ENCODE measurements around the gene MXRA8.
A peak's percentile ranks its signal among the peaks of the same experiment; 100 is the strongest.

The MXRA8 gene

DNA sequence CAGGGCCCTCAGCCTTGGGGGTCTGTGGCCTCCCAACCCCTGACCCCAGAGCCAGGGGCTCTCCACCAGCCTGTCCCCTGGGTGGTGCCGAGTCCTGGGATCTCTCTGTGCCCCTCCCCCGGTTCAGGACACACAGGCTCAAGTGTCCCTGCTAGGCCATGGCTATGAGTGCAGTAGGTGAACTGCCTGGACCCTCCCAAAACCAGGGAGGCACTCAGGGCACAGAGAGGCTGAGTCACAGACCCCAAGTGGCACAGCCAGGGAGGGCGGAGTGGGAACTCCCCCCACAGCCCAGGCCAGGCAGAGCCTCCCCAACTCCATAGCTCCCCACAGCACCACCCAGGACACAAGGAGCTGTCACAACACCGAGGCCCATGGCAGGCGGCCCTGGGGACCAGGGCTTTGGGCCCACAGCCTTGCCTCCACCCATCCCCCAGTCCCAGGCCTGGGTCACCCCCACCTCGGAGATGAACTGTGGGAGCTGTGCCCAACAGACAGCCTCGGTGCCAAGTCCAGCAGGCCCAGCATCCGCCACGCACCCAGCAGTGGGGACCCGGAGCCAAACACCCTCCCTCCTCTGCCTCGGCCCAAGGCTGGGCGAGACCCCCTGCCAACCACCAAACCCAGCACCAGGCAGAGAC, 12.4 kb downstream of the MXRA8 start:
- H3K79me2 ChIP-seq (ENCODE audit: insufficient read depth, low read length), result peaks cover 6% of the 10 kb centered on the region; the same call in 1 of the 2 replicates
- no peaks in the 10 kb centered on the region for H3K9me3 ChIP-seq (ENCODE audit: insufficient read depth, low read length)
- H3K9ac ChIP-seq (ENCODE audit: low read length), result no peak overlapping the region
- no peaks in the 10 kb centered on the region for H3K36me3 ChIP-seq (ENCODE audit: low read length)
- no peaks in the 10 kb centered on the region for H3K9me2 ChIP-seq (replicated peaks; ENCODE audit: insufficient read depth, low read length)
- no peak overlapping the region for H3K27ac ChIP-seq (ENCODE audit: low read depth, low read length)
- H3K27me3 ChIP-seq (ENCODE audit: low read length), result no peaks in the 10 kb centered on the region
- no peaks in the 10 kb centered on the region for H3F3A ChIP-seq (ENCODE audit: insufficient read depth)
- no peaks in the 10 kb centered on the region for H4K20me1 ChIP-seq (ENCODE audit: low read depth, low read length)
- no peak for TF ChIP-seq EZH2phosphoT487 (conservative IDR thresholded peaks at IDR 0.05; ENCODE audit: low read length)
- TF ChIP-seq, protein P1, sequence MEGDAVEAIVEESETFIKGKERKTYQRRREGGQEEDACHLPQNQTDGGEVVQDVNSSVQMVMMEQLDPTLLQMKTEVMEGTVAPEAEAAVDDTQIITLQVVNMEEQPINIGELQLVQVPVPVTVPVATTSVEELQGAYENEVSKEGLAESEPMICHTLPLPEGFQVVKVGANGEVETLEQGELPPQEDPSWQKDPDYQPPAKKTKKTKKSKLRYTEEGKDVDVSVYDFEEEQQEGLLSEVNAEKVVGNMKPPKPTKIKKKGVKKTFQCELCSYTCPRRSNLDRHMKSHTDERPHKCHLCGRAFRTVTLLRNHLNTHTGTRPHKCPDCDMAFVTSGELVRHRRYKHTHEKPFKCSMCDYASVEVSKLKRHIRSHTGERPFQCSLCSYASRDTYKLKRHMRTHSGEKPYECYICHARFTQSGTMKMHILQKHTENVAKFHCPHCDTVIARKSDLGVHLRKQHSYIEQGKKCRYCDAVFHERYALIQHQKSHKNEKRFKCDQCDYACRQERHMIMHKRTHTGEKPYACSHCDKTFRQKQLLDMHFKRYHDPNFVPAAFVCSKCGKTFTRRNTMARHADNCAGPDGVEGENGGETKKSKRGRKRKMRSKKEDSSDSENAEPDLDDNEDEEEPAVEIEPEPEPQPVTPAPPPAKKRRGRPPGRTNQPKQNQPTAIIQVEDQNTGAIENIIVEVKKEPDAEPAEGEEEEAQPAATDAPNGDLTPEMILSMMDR (IDR thresholded peaks at IDR 0.05; ENCODE audit: insufficient read depth, low read length, poor library complexity, severe bottlenecking), result no peak
- no peak overlapping the region for H2AFZ ChIP-seq (ENCODE audit: low read depth, low read length, severe bottlenecking)
- no peak overlapping the region for H3K4me2 ChIP-seq (ENCODE audit: low read depth, low read length, poor library complexity, severe bottlenecking)
- H3K4me3 ChIP-seq (ENCODE audit: insufficient read depth, low read length, poor library complexity, severe bottlenecking), result no peak overlapping the region

DNA sequence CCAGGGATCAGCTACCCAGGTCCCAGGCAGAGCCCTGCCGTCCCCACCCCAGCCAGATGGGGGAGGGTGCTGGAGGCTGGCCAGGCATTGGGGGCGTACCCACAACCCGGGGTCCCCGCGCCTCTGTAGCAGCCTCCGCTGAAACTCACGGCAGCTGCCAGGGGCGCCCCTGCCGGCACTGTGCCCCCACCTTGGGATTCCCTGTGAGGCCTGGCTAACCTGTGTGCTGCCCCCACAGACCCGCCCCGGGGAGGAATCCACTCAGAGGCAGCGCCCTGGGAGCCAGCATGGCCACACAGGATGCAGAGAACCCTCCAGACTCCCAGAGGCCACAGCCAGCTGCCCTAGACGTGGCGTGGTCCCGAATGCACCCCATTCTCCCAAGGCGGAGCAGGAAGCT, 13.0 kb downstream of the MXRA8 start:
- Histone ChIP-seq H3K79me2 (ENCODE audit: insufficient read depth, low read length) (peaks cover 6% of the 10 kb centered on the region; the same call in 1 of the 2 replicates), H4K20me1 (ENCODE audit: low read depth, low read length) (no peaks in the 10 kb centered on the region)

DNA sequence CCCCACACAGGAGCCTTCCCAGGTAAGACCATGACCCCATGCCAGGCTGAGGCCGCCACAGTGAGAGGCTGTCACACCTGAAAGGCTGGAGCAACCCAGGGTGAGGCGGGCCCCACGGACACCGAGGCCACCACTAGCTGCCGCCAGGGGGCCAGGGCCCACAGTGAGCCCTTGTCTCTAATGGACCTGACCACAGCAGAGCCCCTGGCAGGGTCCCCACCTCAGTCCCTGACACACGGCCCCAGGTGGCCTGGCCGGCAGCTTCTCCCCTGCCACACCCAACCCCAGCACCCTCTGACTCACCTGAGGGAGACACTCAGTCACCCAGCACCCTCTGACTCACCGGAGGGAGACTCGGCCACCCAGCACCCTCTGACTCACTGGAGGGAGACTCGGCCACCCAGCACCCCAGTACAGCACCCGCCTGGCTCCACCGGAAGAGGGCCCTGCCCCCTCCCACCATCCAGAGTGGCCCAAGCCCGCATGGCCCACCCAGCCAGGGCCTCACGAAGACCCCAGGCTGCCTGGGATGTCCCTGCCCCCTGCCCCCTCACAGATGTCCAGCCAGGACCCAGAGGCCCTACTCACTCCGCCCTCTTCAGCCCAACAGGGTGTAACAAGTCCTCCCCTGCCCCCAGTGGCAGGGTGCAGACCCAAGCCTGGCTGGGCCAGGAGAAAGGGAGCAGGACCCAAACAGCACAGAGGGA, 13.5 kb downstream of the MXRA8 start:
- H3K4me2 ChIP-seq (ENCODE audit: low read depth, low read length, poor library complexity, severe bottlenecking), result no peak overlapping the region
- TF ChIP-seq EZH2phosphoT487 (conservative IDR thresholded peaks at IDR 0.05; ENCODE audit: low read length), result no peak
- TF ChIP-seq, protein P1 (IDR thresholded peaks at IDR 0.05; ENCODE audit: insufficient read depth, low read length, poor library complexity, severe bottlenecking), result peak; percentile 35
- H3K9me2 ChIP-seq (replicated peaks; ENCODE audit: insufficient read depth, low read length), result no peaks in the 10 kb centered on the region
- no peaks in the 10 kb centered on the region for H4K20me1 ChIP-seq (ENCODE audit: low read depth, low read length)
- H3K4me3 ChIP-seq (ENCODE audit: insufficient read depth, low read length, poor library complexity, severe bottlenecking), result no peak overlapping the region
- H3K27ac ChIP-seq (ENCODE audit: low read depth, low read length), result no peak overlapping the region
- no peaks in the 10 kb centered on the region for H3F3A ChIP-seq (ENCODE audit: insufficient read depth)
- no peak overlapping the region for H2AFZ ChIP-seq (ENCODE audit: low read depth, low read length, severe bottlenecking)
- peaks cover 6% of the 10 kb centered on the region; the same call in 1 of the 2 replicates for H3K79me2 ChIP-seq (ENCODE audit: insufficient read depth, low read length)
- H3K36me3 ChIP-seq (ENCODE audit: low read length), result no peaks in the 10 kb centered on the region
- H3K9ac ChIP-seq (ENCODE audit: low read length), result no peak overlapping the region
- no peaks in the 10 kb centered on the region for H3K9me3 ChIP-seq (ENCODE audit: insufficient read depth, low read length)
- no peaks in the 10 kb centered on the region for H3K27me3 ChIP-seq (ENCODE audit: low read length)

More for the DNA sequence above, 13.0 kb downstream of the MXRA8 start:
- no peak overlapping the region for H3K27ac ChIP-seq (ENCODE audit: low read depth, low read length)
- H3K27me3 ChIP-seq (ENCODE audit: low read length), result no peaks in the 10 kb centered on the region
- H3K4me3 ChIP-seq (ENCODE audit: insufficient read depth, low read length, poor library complexity, severe bottlenecking), result no peak overlapping the region
- H3F3A ChIP-seq (ENCODE audit: insufficient read depth), result no peaks in the 10 kb centered on the region
- H3K4me2 ChIP-seq (ENCODE audit: low read depth, low read length, poor library complexity, severe bottlenecking), result no peak overlapping the region
- H3K9me3 ChIP-seq (ENCODE audit: insufficient read depth, low read length), result no peaks in the 10 kb centered on the region
- H3K9me2 ChIP-seq (replicated peaks; ENCODE audit: insufficient read depth, low read length), result no peaks in the 10 kb centered on the region
- TF ChIP-seq, protein P1 (IDR thresholded peaks at IDR 0.05; ENCODE audit: insufficient read depth, low read length, poor library complexity, severe bottlenecking), result no peak
- no peak for TF ChIP-seq EZH2phosphoT487 (conservative IDR thresholded peaks at IDR 0.05; ENCODE audit: low read length)
- H2AFZ ChIP-seq (ENCODE audit: low read depth, low read length, severe bottlenecking), result no peak overlapping the region
- H3K9ac ChIP-seq (ENCODE audit: low read length), result no peak overlapping the region
- H3K36me3 ChIP-seq (ENCODE audit: low read length), result no peaks in the 10 kb centered on the region
